Natural killer cell treated with Interleukin-12 subunit alpha and Interleukin-12 subunit beta and Interleukin-15 and Interleukin-18, amount 100 ng/mL, for 72 hours (primary cell): ENCODE measurements around the gene DNAJC4. TPM values are rescaled to one million over a fixed set of nuclear protein-coding genes. Genes with fewer than 3 reads are reported as not detected.

Experiments
- ATAC-seq, 2 donors: fragments of 150-1000 bp; cut with Tn5 transposase in 1 of 2; sonication (Bioruptor Pico), chemical (Tn5 transposase) in 1 of 2; 2 replicates each; pipeline ENCODE4 v1.10.0; 2021
- DNase-seq: peaks from one replicate; pipeline ENCODE4 v3.0.0; 2022; ENCODE audit warnings: low spot score
- H3K27ac Mint-ChIP-seq, 2 donors: 1 replicate in 1 of 2; 2 replicates in 1 of 2; pipeline ENCODE4 v1.8.0; 2022; ENCODE audit warnings: mixed read lengths in 2 of 2, mild to moderate bottlenecking in 1 of 2, moderate library complexity in 1 of 2
- H3K27me3 Mint-ChIP-seq, 2 donors: 1 replicate in 1 of 2; 2 replicates in 1 of 2; pipeline ENCODE4 v1.8.0; 2022; ENCODE audit warnings: mixed read lengths in 2 of 2
- H3K36me3 Mint-ChIP-seq: one replicate; pipeline ENCODE4 v1.8.0; 2022; ENCODE audit warnings: mixed read lengths
- H3K4me1 Mint-ChIP-seq, 2 donors: 1 replicate in 1 of 2; 2 replicates in 1 of 2; pipeline ENCODE4 v1.8.0; 2022; ENCODE audit warnings: low read depth in 2 of 2, mixed read lengths in 2 of 2, mild to moderate bottlenecking in 1 of 2
- H3K4me3 Mint-ChIP-seq: one replicate; pipeline ENCODE4 v1.8.0; 2022; ENCODE audit warnings: mixed read lengths
- H3K9me3 Mint-ChIP-seq: 2 replicates; pipeline ENCODE4 v1.8.0; 2022; ENCODE audit warnings: mixed read lengths
- total RNA-seq, 2 donors: library from RNA; stranded (reverse); gene quantifications; one replicate each; pipeline ENCODE4 v1.2.3, GENCODE V29; 2022

The DNAJC4 gene
- total RNA-seq, 2 donors from 2014 or later, result 31.2 to 33.0 TPM

DNA sequence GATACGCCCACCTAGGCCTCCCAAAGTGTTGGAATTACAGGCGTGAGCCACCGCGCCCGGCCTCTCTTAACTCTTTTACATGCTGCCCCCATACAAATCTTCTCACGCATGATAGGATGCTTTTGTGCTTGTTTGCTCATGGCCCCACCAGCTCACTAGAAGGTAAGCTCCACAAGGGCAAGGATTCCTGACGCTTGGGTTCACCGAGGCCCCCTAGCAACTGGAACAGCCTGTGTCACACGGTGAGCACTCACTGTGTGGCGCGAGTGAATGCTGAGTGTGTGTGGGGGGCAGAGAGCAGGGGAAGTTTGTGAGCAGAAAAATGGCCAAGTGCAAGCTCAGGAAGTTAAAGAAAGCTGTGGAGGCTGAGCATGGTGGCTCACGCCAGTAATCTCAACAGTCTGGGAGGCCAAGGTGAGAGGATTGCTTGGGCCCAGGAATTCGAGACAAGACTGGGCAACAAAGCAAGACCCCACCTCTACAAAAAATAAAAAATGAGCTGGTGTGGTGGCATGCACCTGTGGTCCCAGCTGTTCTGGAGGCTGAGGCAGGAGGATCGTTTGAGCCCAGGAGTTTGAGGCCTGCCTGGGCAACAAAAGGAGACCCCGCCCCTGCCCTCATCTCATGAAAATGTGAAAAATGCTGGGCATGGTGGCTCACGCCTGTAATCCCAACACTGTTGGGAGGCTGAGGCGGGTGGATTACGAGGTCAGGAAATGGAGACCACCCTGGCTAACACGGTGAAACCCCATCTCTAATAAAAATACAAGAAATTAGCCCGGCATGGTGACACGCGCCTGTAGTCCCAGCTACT, 51.8 kb downstream of the DNAJC4 start:
- peaks cover 14 to 21% of the 10 kb centered on the region in 2 donors for H3K4me1 Mint-ChIP-seq
- H3K4me3 Mint-ChIP-seq, result no peak overlapping the region

DNA sequence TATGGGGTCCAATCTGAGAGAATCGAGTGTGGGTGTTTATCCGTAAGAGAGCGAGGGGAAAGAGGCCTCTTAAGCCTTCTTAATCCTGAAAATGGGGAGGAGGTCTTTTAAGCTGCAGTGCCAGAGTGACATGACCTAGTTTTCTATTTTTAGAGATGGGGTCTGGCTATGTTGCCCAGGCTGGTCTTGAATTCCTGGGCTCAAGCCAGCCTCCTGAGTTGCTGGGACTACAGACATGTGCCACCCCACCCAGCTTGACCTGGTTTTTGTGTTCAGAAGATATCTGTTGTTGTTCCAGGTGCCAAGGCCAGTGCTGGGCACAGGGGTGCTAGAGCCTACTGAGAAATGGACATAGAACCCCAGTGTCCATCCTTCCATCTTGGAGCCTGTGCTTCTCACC, 52.7 kb downstream of the DNAJC4 start:
- ATAC-seq (no peak), DNase-seq (no peak)
- H3K4me1 Mint-ChIP-seq, result peaks cover 14 to 22% of the 10 kb centered on the region in 2 donors
- H3K36me3 Mint-ChIP-seq, result no peaks in the 10 kb centered on the region
- no peaks in the 10 kb centered on the region for H3K27me3 Mint-ChIP-seq
- peak overlapping the region; percentile 66 for H3K4me3 Mint-ChIP-seq
- no peaks in the 10 kb centered on the region for H3K9me3 Mint-ChIP-seq
- H3K27ac Mint-ChIP-seq, result no peak overlapping the region

More for the DNA sequence above, 51.8 kb downstream of the DNAJC4 start:
- H3K27me3 Mint-ChIP-seq, result no peaks in the 10 kb centered on the region
- no peaks in the 10 kb centered on the region for H3K9me3 Mint-ChIP-seq
- no peaks in the 10 kb centered on the region for H3K36me3 Mint-ChIP-seq
- DNase-seq, result no peak
- no peak for ATAC-seq
- no peak overlapping the region for H3K27ac Mint-ChIP-seq

Other genes with a start within 250 kb of the DNAJC4 start
- gene OTUB1, start 244.1 kb upstream of the DNAJC4 start, total RNA-seq, result 10 to 100 TPM; 87.8 to 96.6 TPM
- gene FLRT1, start 194.6 kb upstream of the DNAJC4 start, total RNA-seq, result not detected
- gene MACROD1, start 64.4 kb upstream of the DNAJC4 start, total RNA-seq, result 10 to 100 TPM in 1 of 2 donors, 1 to 10 TPM in 1; 3.0 to 12.7 TPM
- gene STIP1, start 44.4 kb upstream of the DNAJC4 start, total RNA-seq, result 100 to 1,000 TPM; 431 to 450 TPM
- 100 to 1,000 TPM; 249 to 276 TPM for gene FERMT3, start 23.8 kb upstream of the DNAJC4 start, total RNA-seq
- 10 to 100 TPM; 30.5 to 35.7 TPM for gene TRPT1, start 4.4 kb upstream of the DNAJC4 start, total RNA-seq
- gene NUDT22, start 4.3 kb upstream of the DNAJC4 start, total RNA-seq, result 100 to 1,000 TPM in 1 of 2 donors, 10 to 100 TPM in 1; 83.6 to 120 TPM
- 10 to 100 TPM; 38.7 to 42.3 TPM for gene VEGFB, start 4.0 kb downstream of the DNAJC4 start, total RNA-seq
- 10 to 100 TPM; 33.1 to 53.5 TPM for gene FKBP2, start 10.5 kb downstream of the DNAJC4 start, total RNA-seq
- gene PPP1R14B, start 16.4 kb downstream of the DNAJC4 start, total RNA-seq, result 100 to 1,000 TPM; 130 to 236 TPM
- gene PLCB3, start 21.0 kb downstream of the DNAJC4 start, total RNA-seq, result 10 to 100 TPM; 13.9 to 16.4 TPM
- 10 to 100 TPM; 29.5 to 46.9 TPM for gene BAD, start 54.1 kb downstream of the DNAJC4 start, total RNA-seq
- 10 to 100 TPM; 40.9 to 62.7 TPM for gene GPR137, start 55.3 kb downstream of the DNAJC4 start, total RNA-seq
- not detected for gene KCNK4, start 60.8 kb downstream of the DNAJC4 start, total RNA-seq
- not detected for gene CATSPERZ, start 69.8 kb downstream of the DNAJC4 start, total RNA-seq
- gene ESRRA, start 75.0 kb downstream of the DNAJC4 start, total RNA-seq, result 100 to 1,000 TPM in 1 of 2 donors, 10 to 100 TPM in 1; 67.2 to 116 TPM
- 100 to 1,000 TPM; 171 to 203 TPM for gene TRMT112, start 87.0 kb downstream of the DNAJC4 start, total RNA-seq
- 100 to 1,000 TPM in 1 of 2 donors, 10 to 100 TPM in 1; 83.5 to 116 TPM for gene PRDX5, start 87.6 kb downstream of the DNAJC4 start, total RNA-seq
- 100 to 1,000 TPM; 172 to 224 TPM for gene CCDC88B, start 109.7 kb downstream of the DNAJC4 start, total RNA-seq
- gene RPS6KA4, start 128.6 kb downstream of the DNAJC4 start, total RNA-seq, result 10 to 100 TPM; 20.7 to 29.5 TPM